ENCODE results near the gene RUNX2. TPM values are rescaled to one million over a fixed set of nuclear protein-coding genes. Genes with fewer than 3 reads are reported as not detected.

Gene RUNX2
- total and polyA plus RNA-seq, 9 donors, result 0.34 to 2.0 (median 0.67) TPM

- peaks cover 2% of the 10 kb centered on the region for H3K27me3 ChIP-seq (ENCODE audit: control insufficient read depth, insufficient read depth, low read length)
- DNase-seq, result no peak
- WGBS (ENCODE audit: insufficient coverage), result no CpG with 5 or more reads among the region's 3 CpGs
- no peaks in the 10 kb centered on the region for H3K36me3 ChIP-seq (ENCODE audit: control insufficient read depth, insufficient read depth, low read length)
- H3K4me3 ChIP-seq (ENCODE audit: low read length), result no peak overlapping the region
- H3K27ac ChIP-seq (ENCODE audit: low read length), result no peak overlapping the region
- H3K9me3 ChIP-seq (replicated peaks; ENCODE audit: control insufficient read depth, low read depth, low read length), result no peaks in the 10 kb centered on the region
- H3K4me1 ChIP-seq (ENCODE audit: control insufficient read depth, insufficient read depth, low read length), result no peaks in the 10 kb centered on the region
Observed at GRCh38 chr6:45704056-45704800, 376.1 kb downstream of the RUNX2 start.

GRCh38 chr6:45705137-45705855 lies 377.2 kb downstream of the RUNX2 start:
- Histone ChIP-seq H3K9me3 (replicated peaks; ENCODE audit: control insufficient read depth, low read depth, low read length) (no peaks in the 10 kb centered on the region), H3K36me3 (ENCODE audit: control insufficient read depth, insufficient read depth, low read length) (no peaks in the 10 kb centered on the region), H3K27me3 (ENCODE audit: control insufficient read depth, insufficient read depth, low read length) (peaks cover 2% of the 10 kb centered on the region), H3K4me1 (ENCODE audit: control insufficient read depth, insufficient read depth, low read length) (no peaks in the 10 kb centered on the region), H3K27ac (ENCODE audit: low read length) (no peak overlapping the region), H3K4me3 (ENCODE audit: low read length) (no peak overlapping the region)
- 85% methylated on average over 4 of the region's 4 CpGs for WGBS (ENCODE audit: insufficient coverage)
- DNase-seq, result no peak

GRCh38 chr6:45706319-45706718 lies 378.2 kb downstream of the RUNX2 start:
- H3K9me3 ChIP-seq (replicated peaks; ENCODE audit: control insufficient read depth, low read depth, low read length), result no peaks in the 10 kb centered on the region
- DNase-seq, result no peak
- no peak overlapping the region for H3K27ac ChIP-seq (ENCODE audit: low read length)
- WGBS (ENCODE audit: insufficient coverage), result 86% methylated on average over 1 of the region's 2 CpGs
- peaks cover 3% of the 10 kb centered on the region for H3K4me1 ChIP-seq (ENCODE audit: control insufficient read depth, insufficient read depth, low read length)
- no peaks in the 10 kb centered on the region for H3K36me3 ChIP-seq (ENCODE audit: control insufficient read depth, insufficient read depth, low read length)
- peaks cover 5% of the 10 kb centered on the region for H3K27me3 ChIP-seq (ENCODE audit: control insufficient read depth, insufficient read depth, low read length)
- H3K4me3 ChIP-seq (ENCODE audit: low read length), result no peak overlapping the region

- Histone ChIP-seq H3K36me3 (ENCODE audit: control insufficient read depth, insufficient read depth, low read length) (no peaks in the 10 kb centered on the region), H3K27me3 (ENCODE audit: control insufficient read depth, insufficient read depth, low read length) (peaks cover 5% of the 10 kb centered on the region), H3K4me3 (ENCODE audit: low read length) (no peak overlapping the region), H3K9me3 (replicated peaks; ENCODE audit: control insufficient read depth, low read depth, low read length) (no peaks in the 10 kb centered on the region), H3K4me1 (ENCODE audit: control insufficient read depth, insufficient read depth, low read length) (peaks cover 3% of the 10 kb centered on the region), H3K27ac (ENCODE audit: low read length) (no peak overlapping the region)
- DNase-seq, result no peak
- 78% methylated on average over 6 of the region's 6 CpGs for WGBS (ENCODE audit: insufficient coverage)
Observed at GRCh38 chr6:45707176-45707575, 379.0 kb downstream of the RUNX2 start.

GRCh38 chr6:45709781-45710220 lies 381.7 kb downstream of the RUNX2 start:
- Histone ChIP-seq H3K36me3 (ENCODE audit: control insufficient read depth, insufficient read depth, low read length) (no peaks in the 10 kb centered on the region), H3K4me1 (ENCODE audit: control insufficient read depth, insufficient read depth, low read length) (peaks cover 8% of the 10 kb centered on the region), H3K27ac (ENCODE audit: low read length) (no peak overlapping the region), H3K27me3 (ENCODE audit: control insufficient read depth, insufficient read depth, low read length) (peaks cover 9% of the 10 kb centered on the region), H3K4me3 (ENCODE audit: low read length) (no peak overlapping the region), H3K9me3 (replicated peaks; ENCODE audit: control insufficient read depth, low read depth, low read length) (no peaks in the 10 kb centered on the region)
- WGBS (ENCODE audit: insufficient coverage), result no CpG with 5 or more reads among the region's 6 CpGs
- no peak for DNase-seq

- WGBS (ENCODE audit: insufficient coverage), result 81% methylated on average over 4 of the region's 5 CpGs
- H3K36me3 ChIP-seq (ENCODE audit: control insufficient read depth, insufficient read depth, low read length), result no peaks in the 10 kb centered on the region
- no peak overlapping the region for H3K4me3 ChIP-seq (ENCODE audit: low read length)
- no peak for DNase-seq
- no peak overlapping the region for H3K27ac ChIP-seq (ENCODE audit: low read length)
- H3K9me3 ChIP-seq (replicated peaks; ENCODE audit: control insufficient read depth, low read depth, low read length), result no peaks in the 10 kb centered on the region
- H3K27me3 ChIP-seq (ENCODE audit: control insufficient read depth, insufficient read depth, low read length), result peaks cover 9% of the 10 kb centered on the region
- peaks cover 8% of the 10 kb centered on the region for H3K4me1 ChIP-seq (ENCODE audit: control insufficient read depth, insufficient read depth, low read length)
Observed at GRCh38 chr6:45710304-45710821, 382.2 kb downstream of the RUNX2 start.

- Histone ChIP-seq H3K27ac (ENCODE audit: low read length) (no peak overlapping the region), H3K4me1 (ENCODE audit: control insufficient read depth, insufficient read depth, low read length) (peaks cover 8% of the 10 kb centered on the region), H3K36me3 (ENCODE audit: control insufficient read depth, insufficient read depth, low read length) (no peaks in the 10 kb centered on the region), H3K27me3 (ENCODE audit: control insufficient read depth, insufficient read depth, low read length) (peaks cover 13% of the 10 kb centered on the region), H3K9me3 (replicated peaks; ENCODE audit: control insufficient read depth, low read depth, low read length) (no peaks in the 10 kb centered on the region), H3K4me3 (ENCODE audit: low read length) (no peak overlapping the region)
- no peak for DNase-seq
- 96% methylated on average over 4 of the region's 11 CpGs for WGBS (ENCODE audit: insufficient coverage)
Observed at GRCh38 chr6:45712076-45712475, 383.9 kb downstream of the RUNX2 start.

GRCh38 chr6:45712786-45713185 lies 384.7 kb downstream of the RUNX2 start:
- no peak overlapping the region for H3K4me3 ChIP-seq (ENCODE audit: low read length)
- no peaks in the 10 kb centered on the region for H3K9me3 ChIP-seq (replicated peaks; ENCODE audit: control insufficient read depth, low read depth, low read length)
- DNase-seq, result no peak
- peaks cover 11% of the 10 kb centered on the region for H3K27me3 ChIP-seq (ENCODE audit: control insufficient read depth, insufficient read depth, low read length)
- H3K27ac ChIP-seq (ENCODE audit: low read length), result no peak overlapping the region
- no peaks in the 10 kb centered on the region for H3K36me3 ChIP-seq (ENCODE audit: control insufficient read depth, insufficient read depth, low read length)
- WGBS (ENCODE audit: insufficient coverage), result no CpG with 5 or more reads among the region's 2 CpGs
- H3K4me1 ChIP-seq (ENCODE audit: control insufficient read depth, insufficient read depth, low read length), result peaks cover 8% of the 10 kb centered on the region
